Measurements from ENCODE around the gene NSD2.

Gene NSD2

GRCh38 chr4:1952058-1952700 is 81.0 kb downstream of the NSD2 start:
- no peak for TF ChIP-seq MYC (IDR thresholded peaks at IDR 0.05; ENCODE audit: low read depth, low read length)
- TF ChIP-seq MAX (IDR thresholded peaks at IDR 0.05; ENCODE audit: low read depth, low read length), result no peak
- no peak for TF ChIP-seq POLR2A (IDR thresholded peaks at IDR 0.05; ENCODE audit: extremely low read depth, insufficient read length)
- no peak for TF ChIP-seq CTCF (IDR thresholded peaks at IDR 0.05; ENCODE audit: low read depth, low read length)
- DNase-seq (ENCODE audit: low read depth), result no peak

GRCh38 chr4:1952719-1953118 is 81.5 kb downstream of the NSD2 start:
- TF ChIP-seq MAX (IDR thresholded peaks at IDR 0.05; ENCODE audit: low read depth, low read length) (no peak), POLR2A (IDR thresholded peaks at IDR 0.05; ENCODE audit: extremely low read depth, insufficient read length) (no peak), CTCF (IDR thresholded peaks at IDR 0.05; ENCODE audit: low read depth, low read length) (no peak), MYC (IDR thresholded peaks at IDR 0.05; ENCODE audit: low read depth, low read length) (no peak)
- H3K4me3 ChIP-seq (ENCODE audit: low read depth, low read length), result no peak overlapping the region
- no peak for DNase-seq (ENCODE audit: low read depth)

More at GRCh38 chr4:1952058-1952700, 81.0 kb downstream of the NSD2 start:
- no peak overlapping the region for H3K4me3 ChIP-seq (ENCODE audit: low read depth, low read length)

- H3K4me3 ChIP-seq (ENCODE audit: low read depth, low read length), result no peak overlapping the region
- TF ChIP-seq CTCF (IDR thresholded peaks at IDR 0.05; ENCODE audit: low read depth, low read length) (no peak), MAX (IDR thresholded peaks at IDR 0.05; ENCODE audit: low read depth, low read length) (no peak), MYC (IDR thresholded peaks at IDR 0.05; ENCODE audit: low read depth, low read length) (no peak), POLR2A (IDR thresholded peaks at IDR 0.05; ENCODE audit: extremely low read depth, insufficient read length) (no peak)
- no peak for DNase-seq (ENCODE audit: low read depth)
Measured at GRCh38 chr4:1953335-1953734, 82.1 kb downstream of the NSD2 start.

- no peak for DNase-seq (ENCODE audit: low read depth)
- no peak overlapping the region for H3K4me3 ChIP-seq (ENCODE audit: low read depth, low read length)
- no peak for TF ChIP-seq MAX (IDR thresholded peaks at IDR 0.05; ENCODE audit: low read depth, low read length)
- no peak for TF ChIP-seq POLR2A (IDR thresholded peaks at IDR 0.05; ENCODE audit: extremely low read depth, insufficient read length)
- no peak for TF ChIP-seq CTCF (IDR thresholded peaks at IDR 0.05; ENCODE audit: low read depth, low read length)
- no peak for TF ChIP-seq MYC (IDR thresholded peaks at IDR 0.05; ENCODE audit: low read depth, low read length)
Measured at GRCh38 chr4:1956631-1957030, 85.4 kb downstream of the NSD2 start.

GRCh38 chr4:1958276-1959103 is 87.3 kb downstream of the NSD2 start:
- no peak for DNase-seq (ENCODE audit: low read depth)
- TF ChIP-seq CTCF (IDR thresholded peaks at IDR 0.05; ENCODE audit: low read depth, low read length) (no peak), MYC (IDR thresholded peaks at IDR 0.05; ENCODE audit: low read depth, low read length) (no peak), MAX (IDR thresholded peaks at IDR 0.05; ENCODE audit: low read depth, low read length) (no peak), POLR2A (IDR thresholded peaks at IDR 0.05; ENCODE audit: extremely low read depth, insufficient read length) (no peak)
- no peak overlapping the region for H3K4me3 ChIP-seq (ENCODE audit: low read depth, low read length)
